Effector memory CD8-positive, alpha-beta T cell (primary cell): Measurements from ENCODE around the gene EIF2AK2.

ENCODE experiments used
- ATAC-seq: fragments of 150-1000 bp; cut with Tn5 transposase; replicated peaks from 2 replicates; pipeline ENCODE4 v1.10.0; 2021; ENCODE audit warnings: mild to moderate bottlenecking, moderate library complexity
- DNase-seq, 3 experiments: peaks; one replicate each; pipeline ENCODE4 v3.0.0; 2021
- H3K27ac Mint-ChIP-seq, 2 donors: one replicate each; pipeline ENCODE4 v1.8.0; 2022; ENCODE audit warnings: mild to moderate bottlenecking in 2 of 2, mixed read lengths in 2 of 2, moderate library complexity in 2 of 2
- H3K27me3 Mint-ChIP-seq, 2 donors: one replicate each; pipeline ENCODE4 v1.8.0; 2022; ENCODE audit warnings: mixed read lengths in 2 of 2
- H3K36me3 Mint-ChIP-seq: one replicate; pipeline ENCODE4 v1.8.0; 2022; ENCODE audit warnings: mild to moderate bottlenecking, moderate library complexity, mixed read lengths; ENCODE audit not compliant: insufficient read depth
- H3K4me1 Mint-ChIP-seq, 2 donors: one replicate each; pipeline ENCODE4 v1.8.0; 2022; ENCODE audit warnings: low read depth in 2 of 2, mixed read lengths in 2 of 2
- H3K4me3 Mint-ChIP-seq, 2 donors: one replicate each; pipeline ENCODE4 v1.8.0; 2022; ENCODE audit warnings: mild to moderate bottlenecking in 2 of 2, mixed read lengths in 2 of 2, moderate library complexity in 2 of 2
- H3K9me3 Mint-ChIP-seq, 2 donors: one replicate each; pipeline ENCODE4 v1.8.0; 2022; ENCODE audit warnings: mixed read lengths in 2 of 2

EIF2AK2 gene

DNA sequence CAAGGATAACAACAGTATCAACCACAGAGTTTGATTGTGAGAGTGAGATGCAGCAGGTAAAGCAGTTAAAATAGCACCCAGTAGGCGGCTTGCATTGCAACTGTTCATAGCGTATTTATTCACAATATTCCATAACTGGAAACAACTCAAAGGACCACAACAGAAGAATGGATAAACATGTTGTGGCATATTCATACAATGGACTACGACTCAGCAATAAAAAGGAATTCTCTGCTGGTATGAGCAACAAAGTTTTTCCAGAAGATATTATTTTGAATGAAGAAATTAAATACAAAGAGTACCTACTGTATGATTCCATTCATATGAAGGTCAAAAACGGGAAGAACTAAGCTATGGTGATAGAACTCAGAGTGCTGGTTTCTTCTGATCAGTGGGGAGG is 47.3 kb downstream of the EIF2AK2 start:
- Mint-ChIP-seq H3K4me3 (no peak overlapping the region), H3K27me3 (no peaks in the 10 kb centered on the region), H3K27ac (no peak overlapping the region), H3K9me3 (no peaks in the 10 kb centered on the region), H3K4me1 (no peaks in the 10 kb centered on the region), H3K36me3 (peaks cover 68% of the 10 kb centered on the region)
- no peak for ATAC-seq
- DNase-seq, result no peak

GRCh38 chr2:37105150-37105549 is 51.6 kb downstream of the EIF2AK2 start:
- Mint-ChIP-seq H3K36me3 (peaks cover 47% of the 10 kb centered on the region), H3K4me1 (no peaks in the 10 kb centered on the region), H3K4me3 (no peak overlapping the region), H3K27me3 (no peaks in the 10 kb centered on the region), H3K9me3 (no peaks in the 10 kb centered on the region), H3K27ac (peak overlapping the region in 1 of 2 donors; percentile 74)
- DNase-seq, result no peak
- no peak for ATAC-seq

DNA sequence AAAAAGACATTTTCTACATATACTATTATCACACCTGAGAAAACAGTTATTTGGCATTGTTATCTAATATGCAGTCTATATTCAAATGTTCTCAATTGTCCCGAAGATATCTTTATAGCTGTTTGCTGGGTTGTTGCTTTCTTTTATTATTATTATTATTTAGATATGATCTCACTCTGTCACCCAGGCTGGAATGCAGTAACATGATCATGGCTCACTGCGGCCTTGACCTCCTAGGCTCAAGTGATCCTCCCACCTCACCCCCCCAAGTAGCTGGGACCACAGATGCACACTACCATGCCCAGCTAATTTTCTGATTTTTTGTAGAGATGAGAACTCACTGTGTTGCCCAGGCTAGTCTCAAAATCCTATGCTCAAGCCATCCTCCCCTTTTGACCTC is 52.6 kb downstream of the EIF2AK2 start:
- Mint-ChIP-seq H3K36me3 (peaks cover 40% of the 10 kb centered on the region), H3K27ac (peak overlapping the region; percentile 8 to 26)
- no peak for DNase-seq

GRCh38 chr2:37102588-37102987 is 54.2 kb downstream of the EIF2AK2 start:
- H3K4me1 Mint-ChIP-seq, result peaks cover 0 to 5% of the 10 kb centered on the region in 2 donors

More for the DNA sequence above, 52.6 kb downstream of the EIF2AK2 start:
- no peaks in the 10 kb centered on the region for H3K9me3 Mint-ChIP-seq
- no peaks in the 10 kb centered on the region for H3K27me3 Mint-ChIP-seq
- peaks cover 0 to 5% of the 10 kb centered on the region in 2 donors for H3K4me1 Mint-ChIP-seq
- H3K4me3 Mint-ChIP-seq, result no peak overlapping the region
- no peak for ATAC-seq

GRCh38 chr2:37100054-37100453 is 56.7 kb downstream of the EIF2AK2 start:
- Mint-ChIP-seq H3K27me3 (no peaks in the 10 kb centered on the region), H3K9me3 (no peaks in the 10 kb centered on the region), H3K27ac (peak overlapping the region in 1 of 2 donors; percentile 3), H3K4me1 (peaks cover 0 to 5% of the 10 kb centered on the region in 2 donors), H3K4me3 (no peak overlapping the region), H3K36me3 (peaks cover 24% of the 10 kb centered on the region)
- no peak for ATAC-seq
- DNase-seq, result no peak

More at GRCh38 chr2:37102588-37102987, 54.2 kb downstream of the EIF2AK2 start:
- no peak for ATAC-seq
- no peak for DNase-seq
- Mint-ChIP-seq H3K27ac (no peak overlapping the region), H3K36me3 (peaks cover 28% of the 10 kb centered on the region), H3K4me3 (no peak overlapping the region), H3K9me3 (no peaks in the 10 kb centered on the region), H3K27me3 (no peaks in the 10 kb centered on the region)

GRCh38 chr2:37098416-37099118 is 58.2 kb downstream of the EIF2AK2 start:
- no peak for ATAC-seq
- peaks cover 0 to 5% of the 10 kb centered on the region in 2 donors for H3K4me1 Mint-ChIP-seq
- peaks cover 37% of the 10 kb centered on the region for H3K36me3 Mint-ChIP-seq
- H3K27me3 Mint-ChIP-seq, result no peaks in the 10 kb centered on the region
- H3K9me3 Mint-ChIP-seq, result no peaks in the 10 kb centered on the region
- DNase-seq, result no peak
- H3K4me3 Mint-ChIP-seq, result no peak overlapping the region
- no peak overlapping the region for H3K27ac Mint-ChIP-seq

- H3K4me1 Mint-ChIP-seq, result peaks cover 0 to 5% of the 10 kb centered on the region in 2 donors
- H3K27ac Mint-ChIP-seq, result peak overlapping the region in 1 of 2 donors; percentile 39
- DNase-seq (no peak), ATAC-seq (no peak)
- H3K36me3 Mint-ChIP-seq, result peaks cover 44% of the 10 kb centered on the region
- no peak overlapping the region for H3K4me3 Mint-ChIP-seq
- no peaks in the 10 kb centered on the region for H3K9me3 Mint-ChIP-seq
- H3K27me3 Mint-ChIP-seq, result no peaks in the 10 kb centered on the region
Measured at GRCh38 chr2:37096568-37096967, 60.2 kb downstream of the EIF2AK2 start.

GRCh38 chr2:37091873-37092272 is 64.9 kb downstream of the EIF2AK2 start:
- H3K9me3 Mint-ChIP-seq, result no peaks in the 10 kb centered on the region
- peaks cover 60% of the 10 kb centered on the region for H3K36me3 Mint-ChIP-seq
- no peak for DNase-seq
- H3K4me3 Mint-ChIP-seq, result no peak overlapping the region
- no peaks in the 10 kb centered on the region for H3K27me3 Mint-ChIP-seq
- no peak for ATAC-seq
- H3K27ac Mint-ChIP-seq, result peak overlapping the region in 1 of 2 donors; percentile 39
- peaks cover 2 to 12% of the 10 kb centered on the region in 2 donors for H3K4me1 Mint-ChIP-seq

DNA sequence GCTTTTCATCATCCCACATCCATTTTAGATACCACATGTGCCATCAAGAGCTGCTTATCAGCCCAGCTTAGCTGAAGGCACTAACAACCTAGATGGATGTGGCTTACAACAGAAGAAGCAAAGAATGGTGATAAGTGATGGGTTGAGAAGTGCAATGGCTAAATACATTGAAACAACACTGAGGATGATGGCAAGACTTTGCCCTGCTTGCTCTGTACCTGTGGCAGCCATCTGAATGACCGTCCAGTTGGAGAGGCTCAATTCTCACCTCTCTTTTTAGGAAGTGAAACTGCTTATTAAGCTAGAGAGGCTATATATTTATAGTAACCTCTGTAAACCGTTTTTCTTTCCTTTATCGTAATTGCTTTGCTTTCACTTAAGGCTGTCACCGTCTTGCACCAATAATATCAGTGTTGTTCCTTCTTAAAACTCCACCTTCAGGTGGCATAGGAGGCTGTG is 66.7 kb downstream of the EIF2AK2 start:
- Mint-ChIP-seq H3K27me3 (no peaks in the 10 kb centered on the region), H3K27ac (no peak overlapping the region), H3K4me3 (no peak overlapping the region), H3K36me3 (peaks cover 44% of the 10 kb centered on the region), H3K9me3 (no peaks in the 10 kb centered on the region), H3K4me1 (peaks cover 2 to 14% of the 10 kb centered on the region in 2 donors)
- ATAC-seq, result no peak
- DNase-seq, result no peak

- H3K36me3 Mint-ChIP-seq, result peaks cover 13% of the 10 kb centered on the region
- no peak for ATAC-seq
Measured at GRCh38 chr2:37085731-37086147, 71.0 kb downstream of the EIF2AK2 start.

GRCh38 chr2:37084797-37085196 is 72.0 kb downstream of the EIF2AK2 start:
- H3K4me3 Mint-ChIP-seq, result no peak overlapping the region
- H3K27me3 Mint-ChIP-seq, result no peaks in the 10 kb centered on the region
- peaks cover 14% of the 10 kb centered on the region for H3K36me3 Mint-ChIP-seq
- H3K4me1 Mint-ChIP-seq, result peaks cover 32 to 52% of the 10 kb centered on the region in 2 donors
- ATAC-seq (peak; percentile 4), DNase-seq (no peak)
- no peaks in the 10 kb centered on the region for H3K9me3 Mint-ChIP-seq
- H3K27ac Mint-ChIP-seq, result no peak overlapping the region

More at GRCh38 chr2:37085731-37086147, 71.0 kb downstream of the EIF2AK2 start:
- Mint-ChIP-seq H3K4me3 (no peak overlapping the region), H3K4me1 (peaks cover 22 to 42% of the 10 kb centered on the region in 2 donors), H3K27ac (no peak overlapping the region), H3K27me3 (no peaks in the 10 kb centered on the region), H3K9me3 (no peaks in the 10 kb centered on the region)
- no peak for DNase-seq

- Mint-ChIP-seq H3K27ac (no peak within 1 kb of the TSS), H3K27me3 (no peaks in the 10 kb centered on the region), H3K36me3 (peaks cover 9% of the 10 kb centered on the region), H3K4me3 (no peak within 1 kb of the TSS), H3K4me1 (peaks cover 35 to 57% of the 10 kb centered on the region in 2 donors), H3K9me3 (no peaks in the 10 kb centered on the region)
- DNase-seq, result peak; percentile 82 to 85 (median 83)
- ATAC-seq, result peak; percentile 80
Measured at GRCh38 chr2:37083873-37084794, 72.6 kb downstream of the EIF2AK2 start, which contains the start of the genes GPATCH11 and HEATR5B. TSS of gene GPATCH11 (plus strand) at chr2:37084518. CDS start at chr2:37088382, 3,864 bp downstream. TSS of gene HEATR5B (minus strand) at chr2:37084372. CDS start at chr2:37083414, 958 bp downstream.

GRCh38 chr2:37080689-37081088 is 76.1 kb downstream of the EIF2AK2 start:
- Mint-ChIP-seq H3K9me3 (no peaks in the 10 kb centered on the region), H3K36me3 (peaks cover 29% of the 10 kb centered on the region), H3K4me3 (peak overlapping the region; percentile 64 to 73), H3K27me3 (no peaks in the 10 kb centered on the region), H3K4me1 (peaks cover 40 to 56% of the 10 kb centered on the region in 2 donors), H3K27ac (peak overlapping the region; percentile 72 to 89)
- no peak for ATAC-seq
- no peak for DNase-seq
